Measurements from ENCODE around the gene ZMIZ1. TPM values are rescaled to one million over a fixed set of nuclear protein-coding genes. Genes with fewer than 3 reads are reported as not detected.

The ZMIZ1 gene
- total RNA-seq, 1 experiment from 2014 or later, result 23.5 TPM

- Mint-ChIP-seq H3K9me3 (ENCODE audit: low read depth, unreplicated experiment) (no peaks in the 10 kb centered on the region), H3K27me3 (ENCODE audit: unreplicated experiment) (no peaks in the 10 kb centered on the region), H3K27ac (ENCODE audit: unreplicated experiment) (no peak overlapping the region), H3K36me3 (ENCODE audit: insufficient read depth, unreplicated experiment) (no peaks in the 10 kb centered on the region), H3K4me3 (ENCODE audit: low read depth, unreplicated experiment) (no peak overlapping the region), H3K4me1 (ENCODE audit: low read depth, unreplicated experiment) (peaks cover 12% of the 10 kb centered on the region)
- intact Hi-C loops (cut with micrococcal nuclease; ENCODE audit: unreplicated experiment), result no loop called here
- TF ChIP-seq CTCF (IDR thresholded peaks at IDR 0.05; ENCODE audit: unreplicated experiment), result no peak
- CTCF ChIA-PET, result no interaction called here
- BruUV-seq (replicated peaks), result no TSS peak
- no peak for DNase-seq
Measured at GRCh38 chr10:79172881-79173280, 104.1 kb downstream of the ZMIZ1 start.

- DNase-seq, result no peak
- intact Hi-C loops (cut with micrococcal nuclease; ENCODE audit: unreplicated experiment), result no loop called here
- no peak for TF ChIP-seq CTCF (IDR thresholded peaks at IDR 0.05; ENCODE audit: unreplicated experiment)
- no peak overlapping the region for H3K27ac Mint-ChIP-seq (ENCODE audit: unreplicated experiment)
- no peaks in the 10 kb centered on the region for H3K27me3 Mint-ChIP-seq (ENCODE audit: unreplicated experiment)
- peaks cover 12% of the 10 kb centered on the region for H3K4me1 Mint-ChIP-seq (ENCODE audit: low read depth, unreplicated experiment)
- no TSS peak for BruUV-seq (replicated peaks)
- CTCF ChIA-PET, result no interaction called here
- no peak overlapping the region for H3K4me3 Mint-ChIP-seq (ENCODE audit: low read depth, unreplicated experiment)
- H3K9me3 Mint-ChIP-seq (ENCODE audit: low read depth, unreplicated experiment), result no peaks in the 10 kb centered on the region
- no peaks in the 10 kb centered on the region for H3K36me3 Mint-ChIP-seq (ENCODE audit: insufficient read depth, unreplicated experiment)
Measured at GRCh38 chr10:79173582-79174262, 105.0 kb downstream of the ZMIZ1 start.

- Mint-ChIP-seq H3K9me3 (ENCODE audit: low read depth, unreplicated experiment) (no peaks in the 10 kb centered on the region), H3K36me3 (ENCODE audit: insufficient read depth, unreplicated experiment) (no peaks in the 10 kb centered on the region), H3K4me3 (ENCODE audit: low read depth, unreplicated experiment) (no peak overlapping the region), H3K27ac (ENCODE audit: unreplicated experiment) (no peak overlapping the region), H3K4me1 (ENCODE audit: low read depth, unreplicated experiment) (peaks cover 14% of the 10 kb centered on the region), H3K27me3 (ENCODE audit: unreplicated experiment) (no peaks in the 10 kb centered on the region)
- DNase-seq, result no peak
- BruUV-seq (replicated peaks), result no TSS peak
- intact Hi-C loops (cut with micrococcal nuclease; ENCODE audit: unreplicated experiment), result no loop called here
- CTCF ChIA-PET, result interaction anchor here (1.6 kb wide), 1 partner anchor 9 kb away, joined by 4 read pairs; no protein-coding TSS in a partner anchor
- no peak for TF ChIP-seq CTCF (IDR thresholded peaks at IDR 0.05; ENCODE audit: unreplicated experiment)
Measured at GRCh38 chr10:79176052-79176501, 107.3 kb downstream of the ZMIZ1 start.

GRCh38 chr10:79176949-79177602 lies 108.3 kb downstream of the ZMIZ1 start:
- CTCF ChIA-PET, result no interaction called here
- intact Hi-C loops (cut with micrococcal nuclease; ENCODE audit: unreplicated experiment), result no loop called here
- BruUV-seq (replicated peaks), result no TSS peak
- H3K9me3 Mint-ChIP-seq (ENCODE audit: low read depth, unreplicated experiment), result no peaks in the 10 kb centered on the region
- H3K4me3 Mint-ChIP-seq (ENCODE audit: low read depth, unreplicated experiment), result no peak overlapping the region
- no peak for TF ChIP-seq CTCF (IDR thresholded peaks at IDR 0.05; ENCODE audit: unreplicated experiment)
- no peak overlapping the region for H3K27ac Mint-ChIP-seq (ENCODE audit: unreplicated experiment)
- H3K27me3 Mint-ChIP-seq (ENCODE audit: unreplicated experiment), result no peaks in the 10 kb centered on the region
- no peaks in the 10 kb centered on the region for H3K36me3 Mint-ChIP-seq (ENCODE audit: insufficient read depth, unreplicated experiment)
- H3K4me1 Mint-ChIP-seq (ENCODE audit: low read depth, unreplicated experiment), result peaks cover 14% of the 10 kb centered on the region
- no peak for DNase-seq

Data from Calu3 (cell line).